Pons (tissue), 1 donor: Measurements from ENCODE around the gene MIS12.

Experiments used
- DNase-seq: peaks from one replicate; pipeline ENCODE4 v3.0.0-alpha.2; 2016; ENCODE audit warnings: low spot score

MIS12 gene

GRCh38 chr17:5486206-5487124 is at the start of gene MIS12:
Gene MIS12 (plus strand): TSS chr17:5486566. CDS start chr17:5488863, 2,297 bp downstream.
- DNase-seq, result peak; percentile 100

- DNase-seq, result no peak
These were observed 48.5 kb upstream of the MIS12 start for GRCh38 chr17:5437721-5438317.

- peak; percentile 90 for DNase-seq
These were observed 47.5 kb upstream of the MIS12 start, which contains the start of gene C1QBP for GRCh38 chr17:5438716-5439445. Gene C1QBP (minus strand): TSS chr17:5439155. CDS start chr17:5439073, 82 bp downstream.

- no peak for DNase-seq
These were observed 47.0 kb upstream of the MIS12 start for GRCh38 chr17:5439446-5439764.

- DNase-seq, result no peak
These were observed 42.6 kb upstream of the MIS12 start for GRCh38 chr17:5443728-5444127.

GRCh38 chr17:5444209-5444608 is 42.2 kb upstream of the MIS12 start:
- no peak for DNase-seq

GRCh38 chr17:5446786-5447185 is 39.6 kb upstream of the MIS12 start:
- peak; percentile 97 for DNase-seq

- DNase-seq, result no peak
These were observed 21.5 kb upstream of the MIS12 start for GRCh38 chr17:5464717-5465507.

GRCh38 chr17:5466295-5466694 is 20.1 kb upstream of the MIS12 start:
- no peak for DNase-seq

GRCh38 chr17:5467416-5467815 is 18.9 kb upstream of the MIS12 start:
- no peak for DNase-seq

GRCh38 chr17:5468075-5468473 is 18.3 kb upstream of the MIS12 start:
- DNase-seq, result no peak

GRCh38 chr17:5472511-5472910 is 13.9 kb upstream of the MIS12 start:
- no peak for DNase-seq

- DNase-seq, result no peak
These were observed 12.5 kb upstream of the MIS12 start for GRCh38 chr17:5473906-5474305.

- DNase-seq, result no peak
These were observed 7.4 kb upstream of the MIS12 start for GRCh38 chr17:5478992-5479391.

GRCh38 chr17:5480962-5481361 is 5.4 kb upstream of the MIS12 start:
- DNase-seq, result no peak

GRCh38 chr17:5481451-5481850 is 4.9 kb upstream of the MIS12 start:
- no peak for DNase-seq

- no peak for DNase-seq
These were observed 828 bp upstream of the MIS12 start, which contains the start of gene DERL2 for GRCh38 chr17:5485270-5486205. Gene DERL2 (minus strand): TSS chr17:5486178. CDS start chr17:5486161, 17 bp downstream.

- DNase-seq, result no peak
These were observed 2.4 kb downstream of the MIS12 start for GRCh38 chr17:5488752-5489151.

- no peak for DNase-seq
These were observed 6.6 kb downstream of the MIS12 start for GRCh38 chr17:5492970-5493369.

GRCh38 chr17:5499476-5500231 is 13.3 kb downstream of the MIS12 start:
- peak; percentile 27 for DNase-seq
